Hepatocyte (in vitro differentiated cells): ENCODE results near the gene BORCS6. TPM values are rescaled to one million over a fixed set of nuclear protein-coding genes. Genes with fewer than 3 reads are reported as not detected.

Experiments used
- DNase-seq: peaks from one replicate; pipeline ENCODE4 v3.0.0-alpha.2; 2016; ENCODE audit warnings: low spot score
- H2AFZ ChIP-seq: fragments of 200-600 bp; sonication (generic); 2 replicates; pipeline ENCODE4 v1.6.0; 2016; ENCODE audit warnings: antibody characterized with exemption, mild to moderate bottlenecking
- H3K27ac ChIP-seq: fragments of 200-600 bp; sonication (generic); 2 replicates; pipeline ENCODE4 v1.5.1; 2016; ENCODE audit warnings: mild to moderate bottlenecking
- H3K27me3 ChIP-seq: fragments of 200-600 bp; sonication (generic); 2 replicates; pipeline ENCODE4 v1.6.1; 2016
- H3K36me3 ChIP-seq: fragments of 200-600 bp; sonication (generic); replicated peaks from 2 replicates; pipeline ENCODE4 v1.5.1; 2016; ENCODE audit warnings: low read depth; ENCODE audit not compliant: insufficient read depth
- H3K4me1 ChIP-seq: fragments of 200-600 bp; sonication (generic); 2 replicates; pipeline ENCODE4 v1.5.1; 2016; ENCODE audit warnings: mild to moderate bottlenecking, moderate library complexity; ENCODE audit not compliant: insufficient read depth
- H3K4me2 ChIP-seq: fragments of 200-600 bp; sonication (generic); 2 replicates; pipeline ENCODE4 v1.6.0; 2016
- H3K4me3 ChIP-seq: fragments of 200-600 bp; sonication (generic); 2 replicates; pipeline ENCODE4 v1.5.1; 2016; ENCODE audit warnings: mild to moderate bottlenecking
- H3K79me2 ChIP-seq: fragments of 200-600 bp; sonication (generic); 2 replicates; pipeline ENCODE4 v1.6.0; 2017; ENCODE audit warnings: mild to moderate bottlenecking
- H3K9me2 ChIP-seq: fragments of 200-600 bp; sonication (generic); replicated peaks from 2 replicates; pipeline ENCODE4 v1.6.0; 2017; ENCODE audit warnings: mild to moderate bottlenecking; ENCODE audit not compliant: insufficient read depth
- H3K9me3 ChIP-seq: fragments of 200-600 bp; sonication (generic); 2 replicates; pipeline ENCODE4 v1.5.1; 2016; ENCODE audit warnings: low read depth, mild to moderate bottlenecking
- H4K20me1 ChIP-seq: fragments of 200-600 bp; sonication (generic); 2 replicates; pipeline ENCODE4 v1.6.0; 2016; ENCODE audit warnings: mild to moderate bottlenecking; ENCODE audit not compliant: insufficient read depth, poor library complexity, severe bottlenecking
- CTCF ChIP-seq: fragments of 200-600 bp; sonication (generic); IDR thresholded peaks from 2 replicates; pipeline ENCODE4 v1.5.1; 2016; ENCODE audit warnings: antibody characterized with exemption, mild to moderate bottlenecking; ENCODE audit not compliant: poor library complexity
- EZH2 ChIP-seq: fragments of 200-600 bp; sonication (generic); IDR thresholded peaks from 2 replicates; pipeline ENCODE4 v1.6.1; 2016; ENCODE audit warnings: antibody characterized with exemption, mild to moderate bottlenecking, borderline replicate concordance
- EZH2phosphoT487 ChIP-seq: fragments of 200-600 bp; sonication (generic); IDR thresholded peaks from one replicate; pipeline ENCODE4 v1.6.1; 2018; ENCODE audit warnings: antibody characterized with exemption, mild to moderate bottlenecking, low read depth, moderate library complexity; ENCODE audit not compliant: unreplicated experiment, severe bottlenecking
- WGBS: methylation state at CpG from one replicate; pipeline ENCODE4 v1.1.6; 2016; ENCODE audit warnings: low lambda C conversion rate; ENCODE audit errors: missing lambda C conversion rate; 5-methylcytosine and 5-hydroxymethylcytosine counted together
- polyA plus RNA-seq: library from polyadenylated mRNA; unstranded; fragments of >200 nt; fragmentation: Nextera tagmentation; extraction: Ambion mirVana; gene quantifications from 2 replicates; pipeline ENCODE4 v1.2.1, GENCODE V29; 2016
- total RNA-seq: library from RNA; depleted of rRNA; stranded (reverse); fragments of >200 nt; gene quantifications from 2 replicates; pipeline ENCODE4 v1.2.3, GENCODE V29; 2014

BORCS6 gene
- total and polyA plus RNA-seq, 2 experiments from 2014 or later, result 9.4 to 10.2 TPM

GRCh38 chr17:8148560-8148959, 41.4 kb downstream of the BORCS6 start:
- no peak overlapping the region for H3K27ac ChIP-seq
- DNase-seq, result no peak
- peaks cover 67% of the 10 kb centered on the region for H4K20me1 ChIP-seq
- TF ChIP-seq CTCF, result no peak
- no peak for TF ChIP-seq EZH2
- no peak for TF ChIP-seq EZH2phosphoT487
- H3K4me1 ChIP-seq, result peaks cover 17% of the 10 kb centered on the region
- H3K9me2 ChIP-seq, result no peaks in the 10 kb centered on the region
- H3K79me2 ChIP-seq, result peaks cover 39% of the 10 kb centered on the region
- H3K4me3 ChIP-seq, result no peak overlapping the region
- H3K27me3 ChIP-seq, result no peaks in the 10 kb centered on the region
- no peak overlapping the region for H2AFZ ChIP-seq
- no peaks in the 10 kb centered on the region for H3K36me3 ChIP-seq
- WGBS, result 95% methylated on average over 13 of the region's 13 CpGs
- no peaks in the 10 kb centered on the region for H3K9me3 ChIP-seq
- no peak overlapping the region for H3K4me2 ChIP-seq

- TF ChIP-seq CTCF (no peak), EZH2 (no peak), EZH2phosphoT487 (no peak)
- no peaks in the 10 kb centered on the region for H3K9me2 ChIP-seq
- no peaks in the 10 kb centered on the region for H3K36me3 ChIP-seq
- no peak for DNase-seq
- 92% methylated on average over 13 of the region's 13 CpGs for WGBS
- H3K27ac ChIP-seq, result no peak overlapping the region
- peaks cover 35% of the 10 kb centered on the region for H3K79me2 ChIP-seq
- H3K27me3 ChIP-seq, result no peaks in the 10 kb centered on the region
- no peak overlapping the region for H3K4me2 ChIP-seq
- H2AFZ ChIP-seq, result no peak overlapping the region
- H3K9me3 ChIP-seq, result no peaks in the 10 kb centered on the region
- peaks cover 70% of the 10 kb centered on the region for H4K20me1 ChIP-seq
- no peak overlapping the region for H3K4me3 ChIP-seq
- H3K4me1 ChIP-seq, result peaks cover 11% of the 10 kb centered on the region
These were observed 42.1 kb downstream of the BORCS6 start for GRCh38 chr17:8147805-8148404.

GRCh38 chr17:8147141-8147804, 42.7 kb downstream of the BORCS6 start:
- no peak for DNase-seq
- Histone ChIP-seq H3K36me3 (no peaks in the 10 kb centered on the region), H4K20me1 (peaks cover 70% of the 10 kb centered on the region), H2AFZ (no peak overlapping the region), H3K27ac (no peak overlapping the region), H3K4me2 (no peak overlapping the region), H3K27me3 (no peaks in the 10 kb centered on the region), H3K4me3 (no peak overlapping the region), H3K9me3 (no peaks in the 10 kb centered on the region), H3K4me1 (peaks cover 6% of the 10 kb centered on the region), H3K9me2 (no peaks in the 10 kb centered on the region), H3K79me2 (peaks cover 31% of the 10 kb centered on the region)
- no peak for TF ChIP-seq EZH2phosphoT487
- no peak for TF ChIP-seq CTCF
- no peak for TF ChIP-seq EZH2
- 95% methylated on average over 21 of the region's 26 CpGs for WGBS
